GM13977 (cell line): ENCODE measurements around the gene PLEKHG3.

Source experiments
- DNase-seq: peaks from one replicate; pipeline ENCODE4 v3.0.0; 2012; ENCODE audit warnings: low spot score
- CTCF ChIP-seq: IDR thresholded peaks from 2 replicates; pipeline ENCODE4 v1.5.1; 2012; ENCODE audit warnings: mild to moderate bottlenecking, control low read depth; ENCODE audit not compliant: insufficient read depth; ENCODE audit errors: extremely low read depth, missing control alignments
- in situ Hi-C: fragments of 300-500 bp; cut with MboI; formaldehyde crosslinking; loops from one replicate; pipeline ENCODE4 v1.12.0; 2022; ENCODE audit warnings: low sequenced_read_pairs, low pct_unique_long_range_greater_than_20kb, mixed read lengths, inconsistent platforms; ENCODE audit not compliant: unreplicated experiment

Gene PLEKHG3

GRCh38 chr14:64700290-64700689 lies 3.9 kb upstream of the PLEKHG3 start:
- DNase-seq: no peak
- no peak for TF ChIP-seq CTCF
- in situ Hi-C loops: no loop called here

GRCh38 chr14:64700894-64701293 lies 3.3 kb upstream of the PLEKHG3 start:
- DNase-seq: no peak
- in situ Hi-C loops: no loop called here
- TF ChIP-seq CTCF: no peak

- in situ Hi-C loops: no loop called here
- TF ChIP-seq CTCF: no peak
- no peak for DNase-seq
These were observed 2.6 kb upstream of the PLEKHG3 start for GRCh38 chr14:64701660-64702059.

- no peak for DNase-seq
- TF ChIP-seq CTCF: no peak
- in situ Hi-C loops: no loop called here
These were observed 1.5 kb upstream of the PLEKHG3 start for GRCh38 chr14:64702493-64703394.

- in situ Hi-C loops: no loop called here
- DNase-seq: no peak
- TF ChIP-seq CTCF: no peak
These were observed 655 bp upstream of the PLEKHG3 start for GRCh38 chr14:64703395-64704142.

- in situ Hi-C loops: no loop called here
- DNase-seq: no peak
- no peak for TF ChIP-seq CTCF
These were observed 638 bp downstream of the PLEKHG3 start for GRCh38 chr14:64704743-64705380.
